ENCODE measurements around the gene NDUFS2.
"Not testable (repeated sequence)": the region's sequence is repeated elsewhere in the genome, so short reads cannot be mapped to it uniquely, and the experiment has no call there.

Gene NDUFS2

DNA sequence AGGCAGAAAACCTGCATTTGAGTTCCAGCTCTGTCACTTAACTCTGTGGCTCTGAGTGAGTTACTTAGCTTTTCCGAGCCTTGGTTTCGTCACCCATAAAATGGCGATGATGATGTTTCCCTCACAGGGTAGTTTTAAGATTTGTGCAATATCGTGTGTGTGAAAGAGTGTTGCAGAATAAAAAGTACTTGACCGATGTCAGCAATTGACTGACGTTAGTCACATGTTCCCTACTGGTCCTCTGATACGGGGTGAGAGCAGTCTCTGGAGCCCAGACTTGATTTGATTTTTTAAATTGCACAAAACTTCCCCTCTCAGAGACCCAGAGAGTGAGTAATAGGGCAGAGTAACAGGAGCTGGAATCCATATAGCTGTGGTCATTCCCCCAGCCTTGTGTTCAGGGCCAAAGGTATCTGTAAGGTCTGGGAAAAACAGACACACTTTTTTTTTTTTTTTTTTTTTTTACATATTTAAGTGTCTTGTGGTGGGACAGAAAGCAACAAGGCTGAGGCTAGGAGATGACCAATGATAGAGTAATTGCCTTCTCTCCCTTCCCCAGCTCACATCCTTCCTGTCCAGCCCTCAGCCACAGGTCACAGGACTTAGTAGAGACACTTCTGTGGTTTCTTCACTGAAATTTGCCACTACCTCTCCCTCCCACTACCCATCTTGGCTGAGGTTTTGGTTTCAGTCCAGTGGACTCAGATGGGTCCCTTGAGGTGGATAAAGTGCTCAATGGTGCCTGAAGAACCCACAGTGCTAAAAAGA, 15.0 kb downstream of the NDUFS2 start:
- peaks cover 31% of the 10 kb centered on the region for H3K4me1 Mint-ChIP-seq (ENCODE audit: low read depth)

DNA sequence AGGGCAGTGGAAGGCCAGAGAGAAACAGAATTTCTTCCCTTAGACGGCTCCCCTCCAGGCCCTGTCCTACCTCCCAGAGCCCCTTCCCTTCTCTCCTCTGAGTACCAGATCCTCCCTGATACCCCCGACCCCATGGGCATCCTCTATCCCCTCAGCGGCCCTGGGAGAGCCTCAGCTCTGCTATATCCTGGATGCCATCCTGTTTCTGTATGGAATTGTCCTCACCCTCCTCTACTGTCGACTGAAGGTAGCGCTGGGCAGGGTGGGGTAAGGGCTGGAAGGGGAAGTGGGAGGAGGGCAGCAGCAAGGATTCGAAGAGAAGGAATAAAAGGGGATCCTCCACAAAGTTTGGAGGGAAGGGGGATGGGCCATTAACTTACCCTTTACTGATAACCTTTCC, 15.7 kb downstream of the NDUFS2 start:
- Mint-ChIP-seq H3K4me3 (no peak overlapping the region), H3K9me3 (no peaks in the 10 kb centered on the region), H3K27me3 (ENCODE audit: low read depth) (no peaks in the 10 kb centered on the region), H3K27ac (no peak overlapping the region), H3K4me1 (ENCODE audit: low read depth) (peaks cover 31% of the 10 kb centered on the region), H3K36me3 (ENCODE audit: low read depth) (peaks cover 22% of the 10 kb centered on the region)

More for the DNA sequence above, 15.0 kb downstream of the NDUFS2 start:
- H3K4me3 Mint-ChIP-seq, result no peak overlapping the region
- no peaks in the 10 kb centered on the region for H3K27me3 Mint-ChIP-seq (ENCODE audit: low read depth)
- H3K36me3 Mint-ChIP-seq (ENCODE audit: low read depth), result peaks cover 26% of the 10 kb centered on the region
- no peaks in the 10 kb centered on the region for H3K9me3 Mint-ChIP-seq
- H3K27ac Mint-ChIP-seq, result no peak overlapping the region

DNA sequence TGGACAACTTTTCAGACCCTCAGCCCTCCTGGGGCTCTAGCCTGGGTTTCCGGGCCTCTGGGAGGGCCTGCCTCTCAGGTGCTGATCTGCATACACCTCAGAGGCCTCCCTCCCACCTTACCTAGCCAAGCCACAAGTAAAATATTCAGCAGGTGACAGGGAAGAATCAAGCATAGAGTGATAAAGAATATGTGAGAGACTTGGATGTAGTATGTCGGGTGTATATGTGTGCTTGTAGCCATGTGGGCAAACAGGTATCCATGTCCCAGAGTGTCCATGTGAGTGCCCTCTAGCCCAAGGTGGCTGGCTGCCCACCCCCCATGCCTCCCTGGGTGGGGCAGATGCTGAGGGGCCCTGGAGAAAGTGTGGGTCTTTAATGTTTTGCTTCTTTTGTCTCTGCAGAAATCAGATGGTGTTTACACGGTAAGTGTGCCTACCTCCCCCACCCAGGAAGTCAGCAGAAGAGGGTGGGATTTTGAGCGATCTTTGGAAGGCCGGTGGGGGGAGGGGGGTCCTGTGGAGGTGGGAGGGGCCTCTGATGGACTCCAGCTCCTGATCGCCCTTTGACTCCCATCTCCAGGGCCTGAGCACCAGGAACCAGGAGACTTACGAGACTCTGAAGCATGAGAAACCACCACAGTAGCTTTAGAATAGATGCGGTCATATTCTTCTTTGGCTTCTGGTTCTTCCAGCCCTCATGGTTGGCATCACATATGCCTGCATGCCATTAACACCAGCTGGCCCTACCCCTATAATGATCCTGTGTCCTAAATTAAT, 16.3 kb downstream of the NDUFS2 start:
- H3K9me3 Mint-ChIP-seq, result no peaks in the 10 kb centered on the region
- H3K4me3 Mint-ChIP-seq, result no peak overlapping the region
- H3K27me3 Mint-ChIP-seq (ENCODE audit: low read depth), result no peaks in the 10 kb centered on the region
- H3K4me1 Mint-ChIP-seq (ENCODE audit: low read depth), result peaks cover 31% of the 10 kb centered on the region
- H3K36me3 Mint-ChIP-seq (ENCODE audit: low read depth), result peaks cover 16% of the 10 kb centered on the region
- no peak overlapping the region for H3K27ac Mint-ChIP-seq

DNA sequence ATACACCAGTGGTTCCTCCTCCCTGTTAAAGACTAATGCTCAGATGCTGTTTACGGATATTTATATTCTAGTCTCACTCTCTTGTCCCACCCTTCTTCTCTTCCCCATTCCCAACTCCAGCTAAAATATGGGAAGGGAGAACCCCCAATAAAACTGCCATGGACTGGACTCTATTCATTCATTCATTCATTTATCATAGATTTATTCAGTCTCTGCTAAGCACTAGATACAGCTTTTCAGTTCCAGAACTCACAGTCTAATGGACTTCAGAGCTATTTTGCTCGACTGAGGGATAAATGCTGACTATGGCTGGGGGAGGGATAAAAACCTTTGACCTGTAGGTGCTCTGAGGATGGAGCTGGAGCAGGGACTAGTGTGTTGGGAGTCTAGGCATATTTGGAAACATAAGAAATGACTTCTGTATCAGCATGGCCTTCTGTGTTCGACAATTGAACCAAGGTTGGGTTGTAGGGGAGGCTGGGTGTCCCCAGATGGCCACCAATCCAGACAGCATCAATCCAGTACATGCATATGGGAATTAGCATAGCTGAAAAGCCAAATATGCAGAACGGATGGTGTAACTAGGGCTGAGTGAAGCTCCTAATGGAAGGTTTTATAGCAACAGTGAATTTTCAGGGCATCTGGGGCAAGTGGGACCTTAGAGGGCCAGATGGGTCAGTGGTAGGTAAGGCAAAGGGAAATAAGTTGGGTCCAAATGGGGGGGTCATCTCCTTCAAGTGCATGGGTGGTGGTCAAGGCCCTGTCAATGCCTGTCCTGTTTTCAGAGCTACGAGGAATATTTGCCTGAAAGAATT, 17.1 kb downstream of the NDUFS2 start:
- Mint-ChIP-seq H3K36me3 (ENCODE audit: low read depth) (peaks cover 8% of the 10 kb centered on the region), H3K27ac (no peak overlapping the region), H3K4me1 (ENCODE audit: low read depth) (peaks cover 26% of the 10 kb centered on the region), H3K4me3 (no peak overlapping the region), H3K9me3 (no peaks in the 10 kb centered on the region), H3K27me3 (ENCODE audit: low read depth) (no peaks in the 10 kb centered on the region)

DNA sequence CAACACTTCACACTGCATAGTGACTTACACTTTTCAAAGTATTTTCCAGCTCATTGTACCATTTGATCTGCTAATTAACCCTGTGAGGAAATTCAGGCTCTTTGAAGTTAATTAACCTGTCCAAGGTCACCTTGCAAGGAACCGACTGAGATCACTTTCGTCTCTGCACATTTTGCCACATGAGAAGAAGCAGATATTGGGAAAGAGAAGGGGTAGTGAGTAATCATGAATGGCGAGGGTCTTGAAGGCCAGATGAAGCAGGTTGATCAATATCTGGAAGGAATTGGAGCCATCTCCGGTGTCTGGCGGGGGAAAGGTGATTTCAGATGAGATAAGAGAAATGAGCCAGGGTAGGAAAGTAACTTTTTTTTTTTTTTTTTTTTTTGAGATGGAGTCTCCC, 17.8 kb downstream of the NDUFS2 start:
- Mint-ChIP-seq H3K9me3 (no peaks in the 10 kb centered on the region), H3K4me3 (no peak overlapping the region), H3K27me3 (ENCODE audit: low read depth) (no peaks in the 10 kb centered on the region), H3K27ac (no peak overlapping the region), H3K36me3 (ENCODE audit: low read depth) (peaks cover 3% of the 10 kb centered on the region), H3K4me1 (ENCODE audit: low read depth) (peaks cover 23% of the 10 kb centered on the region)

DNA sequence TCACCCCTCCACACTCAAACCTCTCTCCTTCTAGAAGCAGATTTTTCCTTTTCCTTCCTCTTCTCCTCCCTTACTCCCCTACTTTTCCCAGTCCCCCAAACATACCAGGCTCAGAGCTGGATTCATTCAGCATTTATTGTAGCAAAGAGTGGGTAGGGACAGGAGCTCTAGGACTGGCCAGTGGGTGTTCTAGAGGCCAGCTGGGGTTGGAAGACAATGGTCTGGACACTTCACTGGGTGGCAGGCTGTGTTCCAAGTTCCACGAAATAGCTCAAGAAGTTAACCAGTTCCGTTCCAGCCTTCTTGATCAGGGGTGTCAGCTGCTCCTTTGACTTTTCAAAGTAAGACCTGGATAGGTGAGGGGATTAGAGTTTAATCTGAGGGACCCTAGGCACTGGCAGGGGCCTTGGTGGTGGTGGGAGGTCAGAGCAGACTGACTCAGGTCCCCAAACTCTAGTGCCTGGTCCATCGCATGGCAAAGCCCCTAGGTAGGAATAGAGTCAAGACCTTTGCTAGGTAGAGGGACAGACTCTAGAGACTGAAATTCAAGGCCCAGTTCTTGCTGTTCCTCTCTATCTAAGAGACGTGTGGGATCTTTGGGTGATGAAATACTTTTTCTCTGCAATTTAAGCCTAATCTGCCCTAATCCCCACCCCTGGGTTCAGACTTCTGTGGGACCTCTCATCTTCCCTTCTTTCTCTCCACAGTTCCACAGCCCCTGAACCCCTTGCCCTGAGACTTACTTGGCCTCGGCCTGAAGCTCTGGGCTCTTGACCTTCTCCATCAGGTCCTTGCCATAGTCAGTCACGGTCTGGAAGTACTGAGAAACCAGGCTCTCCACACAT, 20.2 kb downstream of the NDUFS2 start:
- Mint-ChIP-seq H3K27ac (no peak overlapping the region), H3K4me1 (ENCODE audit: low read depth) (peaks cover 29% of the 10 kb centered on the region), H3K36me3 (ENCODE audit: low read depth) (peaks cover 1% of the 10 kb centered on the region), H3K27me3 (ENCODE audit: low read depth) (no peaks in the 10 kb centered on the region), H3K4me3 (no peak overlapping the region), H3K9me3 (no peaks in the 10 kb centered on the region)

DNA sequence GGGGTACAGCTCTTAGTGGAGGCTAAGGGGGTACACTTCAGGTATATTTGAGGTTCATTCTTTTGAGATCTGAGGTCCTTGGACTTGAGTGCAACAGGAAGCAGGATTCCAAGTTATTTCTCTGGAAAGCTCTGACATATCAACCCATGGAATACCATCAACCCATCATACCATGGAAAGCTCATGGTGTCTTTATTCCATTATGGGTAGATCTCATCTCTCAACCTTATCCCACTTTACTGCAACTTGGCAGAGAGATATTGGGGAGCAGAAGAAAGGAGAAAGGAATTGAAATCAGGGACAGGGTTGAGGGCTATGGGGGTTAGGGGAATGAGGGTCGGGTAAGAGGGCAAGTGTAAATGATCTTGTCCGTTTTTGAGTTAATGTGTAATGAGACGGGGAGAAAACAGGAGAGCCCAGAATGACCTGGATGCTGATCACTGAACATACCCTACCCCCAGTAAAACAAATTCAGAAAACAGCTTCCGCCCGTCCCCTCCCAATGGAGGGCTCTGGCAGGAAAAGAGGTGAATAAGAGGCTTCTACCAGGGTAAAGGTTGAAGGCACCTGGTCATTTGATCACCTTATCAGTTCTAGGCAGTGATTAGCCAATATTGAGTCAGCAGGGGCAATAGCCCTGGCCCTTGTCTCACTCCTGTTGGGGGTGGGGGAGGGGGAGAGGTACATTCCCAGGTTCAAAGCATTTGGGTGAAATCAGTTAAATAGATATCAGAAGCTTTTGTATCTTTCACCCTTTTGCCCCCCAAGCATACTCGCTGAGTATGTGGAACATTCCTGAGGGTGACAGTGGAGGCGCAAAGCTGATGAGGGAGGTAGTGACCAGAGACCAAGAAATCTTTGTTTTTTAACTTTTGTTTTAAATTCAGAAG, 21.9 kb downstream of the NDUFS2 start:
- H3K27me3 Mint-ChIP-seq (ENCODE audit: low read depth), result no peaks in the 10 kb centered on the region
- peaks cover 29% of the 10 kb centered on the region for H3K4me1 Mint-ChIP-seq (ENCODE audit: low read depth)
- no peak overlapping the region for H3K4me3 Mint-ChIP-seq
- peak overlapping the region; percentile 56 for H3K27ac Mint-ChIP-seq
- H3K36me3 Mint-ChIP-seq (ENCODE audit: low read depth), result peaks cover 13% of the 10 kb centered on the region
- no peaks in the 10 kb centered on the region for H3K9me3 Mint-ChIP-seq

DNA sequence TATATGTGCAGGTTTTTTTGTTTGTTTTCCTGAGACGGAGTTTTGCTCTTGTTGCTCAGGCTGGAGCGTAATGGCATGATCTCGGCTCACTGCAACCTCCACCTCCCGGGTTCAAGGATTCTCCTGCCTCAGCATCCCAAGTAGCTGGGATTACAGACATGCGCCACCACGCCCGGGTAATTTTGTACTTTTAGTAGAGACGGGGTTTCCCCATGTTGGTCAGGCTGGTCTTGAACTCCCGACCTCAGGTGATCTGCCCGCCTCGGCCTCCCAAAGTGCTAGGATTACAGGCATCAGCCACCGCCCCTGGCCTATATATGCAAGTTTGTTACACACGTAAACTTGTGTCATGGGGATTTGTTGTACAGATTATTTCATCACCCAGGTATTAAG, 22.5 kb downstream of the NDUFS2 start:
- H3K4me1 Mint-ChIP-seq (ENCODE audit: low read depth), result peaks cover 29% of the 10 kb centered on the region
- H3K9me3 Mint-ChIP-seq; H3K4me3 Mint-ChIP-seq; H3K27me3 Mint-ChIP-seq (ENCODE audit: low read depth): not testable (repeated sequence)
- H3K27ac Mint-ChIP-seq, result peak overlapping the region; percentile 99
- H3K36me3 Mint-ChIP-seq (ENCODE audit: low read depth), result peaks cover 18% of the 10 kb centered on the region

DNA sequence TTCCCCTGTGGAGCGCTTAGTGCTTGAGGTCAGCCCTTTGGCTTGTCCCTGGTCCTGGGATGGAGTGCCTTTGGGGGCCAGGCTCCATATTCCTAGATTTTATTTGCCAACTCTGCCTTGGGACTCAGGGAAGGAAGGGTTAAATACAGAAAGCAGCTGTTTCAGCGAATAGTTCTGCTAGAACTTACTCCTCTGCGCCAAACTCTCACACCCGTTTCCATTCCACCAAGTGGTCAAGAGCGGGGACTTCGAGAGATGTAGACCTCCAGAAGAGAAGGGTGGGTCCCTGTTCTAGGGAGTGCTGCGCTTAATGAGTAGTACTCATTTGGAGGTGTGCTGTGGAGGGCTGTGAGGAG, 23.0 kb downstream of the NDUFS2 start:
- Mint-ChIP-seq H3K27ac (peak overlapping the region; percentile 99), H3K9me3 (no peaks in the 10 kb centered on the region), H3K4me3 (peak overlapping the region; percentile 3), H3K27me3 (ENCODE audit: low read depth) (no peaks in the 10 kb centered on the region), H3K36me3 (ENCODE audit: low read depth) (peaks cover 18% of the 10 kb centered on the region), H3K4me1 (ENCODE audit: low read depth) (peaks cover 29% of the 10 kb centered on the region)

DNA sequence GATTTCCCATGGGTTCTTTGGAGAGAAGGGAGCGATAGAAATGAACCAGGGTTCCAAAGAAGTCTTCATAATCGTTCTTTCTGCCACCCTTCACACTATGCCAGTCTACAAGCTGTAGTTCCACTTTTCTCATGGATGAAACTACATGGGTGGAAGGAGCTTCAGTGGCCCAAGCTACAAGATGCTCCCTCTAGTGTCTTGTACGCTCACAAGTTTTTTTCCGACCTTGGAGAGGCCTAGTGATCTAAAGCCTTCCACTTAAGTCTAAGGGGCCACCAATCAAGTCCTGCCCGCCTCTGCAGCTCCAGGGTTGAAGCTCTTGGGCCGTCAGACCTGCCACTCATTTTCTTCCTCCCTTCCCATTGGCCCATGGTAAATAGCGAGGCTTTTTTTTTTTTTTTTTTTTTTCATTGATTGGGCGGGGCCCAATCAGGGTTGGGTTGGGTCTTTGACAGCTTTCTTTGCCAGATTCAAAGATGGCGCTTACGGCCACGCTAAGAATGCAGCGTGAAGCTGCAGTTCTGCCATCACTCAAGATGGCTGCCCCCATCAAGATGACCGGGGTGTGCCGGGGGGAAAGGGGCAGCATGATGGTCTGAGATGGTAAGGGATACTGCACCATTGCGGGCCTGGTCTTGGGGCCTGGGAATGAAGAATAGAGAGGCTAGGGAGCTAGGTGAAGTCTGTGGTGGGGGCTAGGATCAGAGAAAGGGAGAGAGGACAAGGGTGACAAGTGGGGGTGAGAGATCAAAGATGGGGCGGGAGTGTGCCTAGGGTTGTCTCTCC, 23.6 kb downstream of the NDUFS2 start, which contains the start of gene TOMM40L:
TOMM40L (plus strand) TSS at position 527 of the 786 bp plus-strand sequence. CDS start 430 bp downstream, outside the sequence.
- Mint-ChIP-seq H3K4me1 (ENCODE audit: low read depth) (peaks cover 29% of the 10 kb centered on the region), H3K4me3 (peak within 1 kb of the TSS; percentile 98), H3K9me3 (no peaks in the 10 kb centered on the region), H3K36me3 (ENCODE audit: low read depth) (peaks cover 24% of the 10 kb centered on the region), H3K27me3 (ENCODE audit: low read depth) (no peaks in the 10 kb centered on the region), H3K27ac (peak within 1 kb of the TSS; percentile 99)

DNA sequence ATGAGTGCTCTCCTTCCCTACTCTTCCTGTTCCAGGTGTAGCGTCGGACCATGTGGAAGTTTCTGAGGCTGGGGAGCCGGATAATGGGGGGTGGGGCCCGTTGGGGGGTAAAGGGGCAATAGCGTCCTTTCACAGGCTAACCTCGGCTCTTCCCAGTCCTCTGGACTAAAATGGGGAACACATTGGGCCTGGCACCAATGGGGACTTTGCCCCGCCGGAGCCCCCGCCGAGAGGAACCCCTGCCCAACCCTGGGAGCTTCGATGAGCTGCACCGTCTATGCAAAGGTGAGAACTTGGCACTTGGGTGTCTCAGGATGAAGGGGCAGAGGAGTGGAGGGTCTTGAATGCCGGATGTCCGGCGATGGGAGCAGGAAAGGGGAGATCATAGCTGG, 24.1 kb downstream of the NDUFS2 start:
- peak overlapping the region; percentile 99 for H3K27ac Mint-ChIP-seq
- no peaks in the 10 kb centered on the region for H3K9me3 Mint-ChIP-seq
- peaks cover 29% of the 10 kb centered on the region for H3K4me1 Mint-ChIP-seq (ENCODE audit: low read depth)
- peaks cover 26% of the 10 kb centered on the region for H3K36me3 Mint-ChIP-seq (ENCODE audit: low read depth)
- no peaks in the 10 kb centered on the region for H3K27me3 Mint-ChIP-seq (ENCODE audit: low read depth)
- H3K4me3 Mint-ChIP-seq, result peak overlapping the region; percentile 98

DNA sequence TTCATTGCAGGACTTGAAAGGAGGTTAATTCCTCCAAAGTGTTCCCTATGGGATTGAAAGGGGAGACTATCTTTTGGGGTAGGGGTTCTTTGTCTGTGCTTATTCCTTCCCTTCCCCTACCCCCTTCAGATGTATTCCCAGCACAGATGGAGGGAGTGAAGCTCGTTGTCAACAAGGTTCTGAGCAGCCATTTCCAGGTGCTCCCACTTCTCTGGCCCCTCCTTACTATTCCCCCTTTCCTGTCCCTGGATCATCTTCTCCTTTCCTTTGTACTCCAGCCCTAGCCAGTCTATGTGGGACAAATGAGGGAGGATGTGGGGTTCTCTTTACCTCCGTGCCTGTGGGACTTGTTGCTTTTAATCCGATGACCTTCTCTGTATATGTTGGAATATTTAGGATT, 24.6 kb downstream of the NDUFS2 start:
- H3K9me3 Mint-ChIP-seq, result no peaks in the 10 kb centered on the region
- H3K27me3 Mint-ChIP-seq (ENCODE audit: low read depth), result no peaks in the 10 kb centered on the region
- peak overlapping the region; percentile 85 for H3K27ac Mint-ChIP-seq
- H3K4me3 Mint-ChIP-seq, result peak overlapping the region; percentile 98
- peaks cover 26% of the 10 kb centered on the region for H3K36me3 Mint-ChIP-seq (ENCODE audit: low read depth)
- H3K4me1 Mint-ChIP-seq (ENCODE audit: low read depth), result peaks cover 29% of the 10 kb centered on the region
